HepG2 (cell line): ENCODE results near the gene STAB2.

Experiments
- EP300 ChIP-seq, 3 experiments: sonication (generic) in 1 of 3; formaldehyde crosslinking in 1 of 3; IDR thresholded peaks; 2 replicates each; pipeline versions ENCODE4 v1.5.1 to v1.6.1; 2011 to 2020; ENCODE audit warnings: low read depth in 2 of 3, low read length in 2 of 3, borderline replicate concordance in 1 of 3, improper control_type of control experiment in 1 of 3, mild to moderate bottlenecking in 1 of 3, missing genetic modification reagents in 1 of 3, moderate library complexity in 1 of 3
- MAFK ChIP-seq, 2 experiments: IDR thresholded peaks in 1 of 2; conservative IDR thresholded peaks in 1 of 2; 2 replicates each; pipeline ENCODE4 v1.6.1; 2011; ENCODE audit warnings: improper control_type of control experiment in 2 of 2, low read length in 2 of 2
- PHF8 ChIP-seq: sonication (generic); formaldehyde crosslinking; IDR thresholded peaks from 2 replicates; pipeline ENCODE4 v1.5.0; 2020; ENCODE audit warnings: missing genetic modification reagents
- RAD21 ChIP-seq: fragments of 450-650 bp; formaldehyde crosslinking; IDR thresholded peaks from 2 replicates; pipeline ENCODE4 v1.5.0; 2020; ENCODE audit warnings: mild to moderate bottlenecking
- SP1 ChIP-seq, 2 experiments: fragments of 450-650 bp in 1 of 2; sonication (generic) in 1 of 2; formaldehyde crosslinking in 1 of 2; IDR thresholded peaks; 2 replicates each; pipeline versions ENCODE4 v1.4.0 to v1.6.1; 2016 to 2020; ENCODE audit warnings: missing genetic modification reagents in 1 of 2
- ZNF335 ChIP-seq: sonication (generic); formaldehyde crosslinking; IDR thresholded peaks from 2 replicates; pipeline ENCODE4 v1.4.0; 2020; ENCODE audit warnings: missing genetic modification reagents
- ZNF83 ChIP-seq: sonication (generic); formaldehyde crosslinking; IDR thresholded peaks from 2 replicates; pipeline ENCODE4 v1.4.0; 2020; ENCODE audit warnings: missing genetic modification reagents, mild to moderate bottlenecking, borderline replicate concordance

GRCh38 chr12:103810111-103810510, 223.0 kb downstream of the STAB2 start:
- TF ChIP-seq PHF8 (CRISPR knock-in tag) (no peak), RAD21 (CRISPR knock-in tag) (no peak), ZNF83 (CRISPR knock-in tag) (no peak), MAFK (conservative IDR thresholded peaks at IDR 0.05 in 1 of 2, IDR thresholded peaks at IDR 0.05 in 1 of 2; ENCODE audit: low read length in 2 of 2) (no peak), EP300 (IDR thresholded peaks at IDR 0.05; ENCODE audit: low read depth in 2 of 2, low read length in 2 of 2) (no peak), EP300 (CRISPR knock-in tag; IDR thresholded peaks at IDR 0.05; ENCODE audit: borderline replicate concordance) (no peak), ZNF335 (no peak), SP1 (IDR thresholded peaks at IDR 0.05) (no peak), SP1 (CRISPR knock-in tag; IDR thresholded peaks at IDR 0.05) (no peak)
